ENCODE measurements around the gene PDCD5.

The PDCD5 gene

DNA sequence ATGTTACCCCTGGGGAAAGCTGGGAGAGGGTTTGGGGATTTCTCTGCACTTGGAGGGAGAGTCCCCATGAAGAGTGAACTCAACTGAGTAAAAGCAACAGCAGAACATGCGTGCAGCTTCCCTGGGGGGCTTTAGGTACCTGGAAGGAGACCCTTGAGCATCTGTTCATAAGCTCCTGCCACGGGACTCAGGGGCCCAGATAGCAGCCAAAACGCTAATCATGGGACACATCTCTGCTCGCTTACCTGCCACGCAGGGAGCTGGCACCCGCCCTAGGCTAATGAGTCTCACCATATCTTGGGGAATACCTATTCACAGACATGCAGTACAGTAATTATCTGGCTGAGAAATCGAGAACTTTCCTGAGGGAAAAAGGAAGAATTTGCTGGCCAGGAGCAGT, 33.9 kb downstream of the PDCD5 start:
- DNase-seq (ENCODE audit: low read depth), result no peak
- TF ChIP-seq, protein P1, sequence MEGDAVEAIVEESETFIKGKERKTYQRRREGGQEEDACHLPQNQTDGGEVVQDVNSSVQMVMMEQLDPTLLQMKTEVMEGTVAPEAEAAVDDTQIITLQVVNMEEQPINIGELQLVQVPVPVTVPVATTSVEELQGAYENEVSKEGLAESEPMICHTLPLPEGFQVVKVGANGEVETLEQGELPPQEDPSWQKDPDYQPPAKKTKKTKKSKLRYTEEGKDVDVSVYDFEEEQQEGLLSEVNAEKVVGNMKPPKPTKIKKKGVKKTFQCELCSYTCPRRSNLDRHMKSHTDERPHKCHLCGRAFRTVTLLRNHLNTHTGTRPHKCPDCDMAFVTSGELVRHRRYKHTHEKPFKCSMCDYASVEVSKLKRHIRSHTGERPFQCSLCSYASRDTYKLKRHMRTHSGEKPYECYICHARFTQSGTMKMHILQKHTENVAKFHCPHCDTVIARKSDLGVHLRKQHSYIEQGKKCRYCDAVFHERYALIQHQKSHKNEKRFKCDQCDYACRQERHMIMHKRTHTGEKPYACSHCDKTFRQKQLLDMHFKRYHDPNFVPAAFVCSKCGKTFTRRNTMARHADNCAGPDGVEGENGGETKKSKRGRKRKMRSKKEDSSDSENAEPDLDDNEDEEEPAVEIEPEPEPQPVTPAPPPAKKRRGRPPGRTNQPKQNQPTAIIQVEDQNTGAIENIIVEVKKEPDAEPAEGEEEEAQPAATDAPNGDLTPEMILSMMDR (IDR thresholded peaks at IDR 0.05; ENCODE audit: low read depth, low read length, missing control alignments), result no peak
- no peak overlapping the region for H3K4me3 ChIP-seq (ENCODE audit: low read depth, low read length)

DNA sequence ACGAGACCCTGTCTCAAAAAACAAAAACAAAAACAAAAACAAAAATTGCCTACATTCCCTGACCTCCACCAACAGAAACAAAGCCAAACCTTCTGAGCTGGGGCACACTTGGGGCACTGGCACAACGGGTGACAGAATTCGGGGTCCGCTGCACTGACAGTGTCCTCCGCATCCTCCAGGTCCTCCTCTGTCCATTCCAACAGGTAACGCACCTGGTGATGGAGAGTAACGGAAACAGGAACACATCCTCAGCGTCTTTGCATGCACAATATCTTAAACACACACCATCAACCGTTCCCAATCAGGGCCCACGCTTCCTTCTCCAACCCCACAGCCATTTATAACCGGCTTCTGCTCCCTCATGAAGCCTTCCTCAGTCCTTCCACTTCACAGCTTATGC, 34.6 kb downstream of the PDCD5 start:
- TF ChIP-seq, protein P1 (IDR thresholded peaks at IDR 0.05; ENCODE audit: low read depth, low read length, missing control alignments), result no peak
- no peak for DNase-seq (ENCODE audit: low read depth)
- H3K4me3 ChIP-seq (ENCODE audit: low read depth, low read length), result no peak overlapping the region

DNA sequence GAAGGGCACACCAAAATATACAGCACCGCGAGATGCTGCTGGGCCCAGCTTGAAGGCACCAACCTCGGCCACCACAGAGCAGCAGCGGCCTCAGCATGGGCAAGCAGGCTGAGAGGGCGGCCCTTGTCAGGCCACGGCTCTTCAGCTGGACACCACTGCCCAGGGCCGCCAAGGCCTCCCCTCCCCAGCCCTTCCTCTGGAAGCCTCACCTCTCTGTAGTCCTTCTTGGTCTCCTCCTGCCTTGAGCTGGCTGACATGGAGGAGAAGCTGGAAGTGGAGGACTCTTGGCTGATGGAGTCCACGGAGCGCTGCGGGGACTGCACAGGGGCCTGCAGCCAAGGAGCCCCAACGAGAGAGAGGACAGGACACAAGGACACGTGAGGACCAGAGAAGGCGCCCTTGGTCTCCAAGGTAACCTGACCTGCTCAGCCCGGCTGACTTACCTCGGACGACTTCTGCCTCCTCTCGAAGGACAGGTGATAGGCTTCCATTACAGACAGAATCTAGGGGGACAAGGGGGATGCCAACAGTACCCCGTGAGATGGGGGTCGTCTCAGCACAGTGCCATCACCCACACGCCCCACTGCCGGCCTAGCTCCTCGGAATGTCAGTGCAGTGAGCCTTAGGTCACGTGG, 38.2 kb downstream of the PDCD5 start:
- no peak for DNase-seq (ENCODE audit: low read depth)
- TF ChIP-seq, protein P1 (IDR thresholded peaks at IDR 0.05; ENCODE audit: low read depth, low read length, missing control alignments), result no peak
- no peak overlapping the region for H3K4me3 ChIP-seq (ENCODE audit: low read depth, low read length)

DNA sequence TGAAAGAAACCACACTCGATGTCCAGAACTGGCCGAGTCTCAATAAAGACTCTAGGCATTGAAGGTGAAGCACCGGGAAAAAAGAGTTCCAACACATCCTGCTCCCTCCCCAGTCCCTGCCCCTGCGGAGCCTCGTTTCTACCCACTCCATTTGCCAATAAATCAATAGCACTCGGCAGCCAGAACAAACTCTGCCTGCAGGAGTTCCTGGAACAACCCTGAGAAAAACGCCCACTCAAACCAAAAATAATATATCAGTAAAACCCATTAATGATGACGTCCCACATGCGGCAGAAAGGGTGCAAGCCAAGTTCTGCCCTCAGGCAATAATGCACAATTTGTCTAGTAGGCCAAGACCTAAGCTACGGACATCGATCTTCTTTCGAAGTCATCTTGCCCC, 41.0 kb downstream of the PDCD5 start:
- TF ChIP-seq, protein P1 (IDR thresholded peaks at IDR 0.05; ENCODE audit: low read depth, low read length, missing control alignments), result no peak
- no peak overlapping the region for H3K4me3 ChIP-seq (ENCODE audit: low read depth, low read length)
- DNase-seq (ENCODE audit: low read depth), result no peak

DNA sequence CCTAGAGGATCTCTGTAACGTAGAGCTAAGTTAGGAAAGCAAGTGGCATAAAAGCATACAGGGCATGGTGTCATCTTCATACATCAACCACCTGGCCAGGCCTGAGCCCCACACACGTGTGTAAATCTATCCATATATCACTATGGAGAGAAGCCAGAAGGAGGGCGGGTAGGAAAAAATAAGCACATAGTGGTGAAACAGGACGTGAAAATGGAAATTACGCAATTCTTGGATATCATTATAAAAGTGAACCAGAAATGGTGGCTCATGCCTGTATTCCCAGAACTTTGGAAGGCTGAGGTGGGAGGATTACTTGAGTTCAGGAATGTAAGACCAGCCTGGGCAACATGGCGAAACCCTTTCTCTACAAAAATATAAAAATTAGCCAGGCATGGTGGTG, 43.4 kb downstream of the PDCD5 start:
- DNase-seq (ENCODE audit: low read depth), result no peak
- TF ChIP-seq, protein P1 (IDR thresholded peaks at IDR 0.05; ENCODE audit: low read depth, low read length, missing control alignments), result no peak

DNA sequence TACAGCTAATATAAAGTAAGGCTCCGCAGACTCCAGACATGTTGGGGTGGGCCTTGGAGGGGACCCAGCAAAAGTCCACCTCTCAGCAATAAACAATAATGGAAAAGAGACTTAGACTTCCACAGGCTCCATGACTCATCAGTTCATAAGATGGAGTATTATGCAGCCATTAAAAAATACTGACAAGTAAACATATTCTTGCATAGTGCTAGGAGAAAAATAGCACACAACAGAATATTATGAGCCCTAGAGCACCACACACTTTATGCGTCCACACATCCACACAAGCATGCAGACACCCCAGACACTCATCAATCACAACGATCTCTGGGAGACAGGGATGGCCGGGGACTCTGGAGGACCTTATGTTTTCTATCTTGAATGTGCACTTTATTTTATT, 46.0 kb downstream of the PDCD5 start:
- TF ChIP-seq, protein P1 (IDR thresholded peaks at IDR 0.05; ENCODE audit: low read depth, low read length, missing control alignments), result no peak
- no peak overlapping the region for H3K4me3 ChIP-seq (ENCODE audit: low read depth, low read length)
- DNase-seq (ENCODE audit: low read depth), result no peak

More for the DNA sequence above, 43.4 kb downstream of the PDCD5 start:
- no peak overlapping the region for H3K4me3 ChIP-seq (ENCODE audit: low read depth, low read length)

DNA sequence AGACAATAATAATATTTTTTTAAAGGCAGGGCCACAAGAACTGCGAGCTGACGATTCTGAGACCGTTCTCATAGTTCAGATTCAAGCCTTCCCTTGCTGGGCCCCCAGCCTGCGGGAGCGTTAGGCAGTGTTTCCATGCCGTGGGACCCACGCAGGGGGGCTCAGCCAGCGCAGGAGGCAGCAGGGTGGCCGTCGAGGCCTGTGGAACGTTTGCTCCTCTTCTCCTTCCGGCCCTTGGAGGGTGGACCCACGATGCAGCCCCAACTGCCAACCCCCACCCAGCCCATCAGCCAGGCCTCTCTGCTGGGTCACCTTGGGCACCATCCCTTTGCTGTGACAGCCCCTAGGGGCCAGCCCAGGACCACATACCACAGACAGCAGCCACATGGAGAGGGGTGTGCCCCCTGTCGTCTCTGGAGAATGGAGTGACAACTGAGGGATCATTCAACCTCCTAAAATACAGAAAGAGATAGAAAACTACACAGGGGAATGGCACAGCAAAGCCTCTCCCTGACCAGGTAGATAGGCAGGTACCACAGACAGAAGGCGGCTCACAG, 46.8 kb downstream of the PDCD5 start:
- no peak for DNase-seq (ENCODE audit: low read depth)
- no peak overlapping the region for H3K4me3 ChIP-seq (ENCODE audit: low read depth, low read length)
- TF ChIP-seq, protein P1 (IDR thresholded peaks at IDR 0.05; ENCODE audit: low read depth, low read length, missing control alignments), result no peak
